ENCODE measurements around the gene RSRC1. TPM values are rescaled to one million over a fixed set of nuclear protein-coding genes. Genes with fewer than 3 reads are reported as not detected.
A peak's percentile ranks its signal among the peaks of the same experiment; 100 is the strongest.

The RSRC1 gene
- total and polyA plus RNA-seq, 12 donors: 12.6 to 27.6 (median 21.4) TPM

GRCh38 chr3:158573714-158574113 is 463.8 kb downstream of the RSRC1 start:
- Histone ChIP-seq H3K27ac (no peak overlapping the region), H3K9me3 (no peaks in the 10 kb centered on the region), H3K36me3 (no peaks in the 10 kb centered on the region), H3K4me3 (peak overlapping the region in 5 of 10 donors; percentile 1 to 68 (median 24)), H3K27me3 (peaks cover 0 to 16% (median 0%) of the 10 kb centered on the region in 7 donors), H3K4me1 (peaks cover 0 to 43% (median 15%) of the 10 kb centered on the region in 9 donors)
- intact Hi-C loops (cut with DNase I): loop anchor here in 5 of 10 donors (5.0 to 10.0 kb wide), 3 partner anchors 69 to 231 kb away; partner anchors contain the start of genes GFM1 (in 4 of the 5) and MFSD1 (in 1 of the 5)
- TF ChIP-seq CTCF (IDR thresholded peaks at IDR 0.05): peak in 3 of 9 donors; percentile 20 to 31 (median 20)
- 56 to 71% methylated on average over 7 of the region's 7 CpGs for WGBS, 2 donors
- DNase-seq (no peak), ATAC-seq (no peak)

- no peak for DNase-seq
- intact Hi-C loops (cut with DNase I): loop anchor here in 5 of 10 donors (5.0 to 10.0 kb wide), 3 partner anchors 68 to 230 kb away; partner anchors contain the start of genes GFM1 (in 4 of the 5) and MFSD1 (in 1 of the 5)
- Histone ChIP-seq H3K27me3 (peaks cover 0 to 16% (median 0%) of the 10 kb centered on the region in 7 donors), H3K9me3 (no peaks in the 10 kb centered on the region), H3K4me1 (peaks cover 0 to 34% (median 13%) of the 10 kb centered on the region in 9 donors), H3K36me3 (no peaks in the 10 kb centered on the region), H3K27ac (peak overlapping the region in 1 of 10 donors; percentile 2), H3K4me3 (no peak overlapping the region)
- 51 to 54% methylated on average over 1 of the region's 1 CpG for WGBS, 2 donors
- no peak for TF ChIP-seq CTCF (IDR thresholded peaks at IDR 0.05)
- no peak for ATAC-seq
Measured at GRCh38 chr3:158574646-158575045, 464.8 kb downstream of the RSRC1 start.

- TF ChIP-seq CTCF (IDR thresholded peaks at IDR 0.05): no peak
- intact Hi-C loops (cut with DNase I): no loop called here
- DNase-seq (no peak), ATAC-seq (no peak)
- Histone ChIP-seq H3K9me3 (no peaks in the 10 kb centered on the region), H3K4me3 (no peak overlapping the region), H3K4me1 (peaks cover 0 to 4% (median 0%) of the 10 kb centered on the region in 9 donors), H3K36me3 (peaks cover 0 to 22% (median 0%) of the 10 kb centered on the region in 9 donors), H3K27ac (no peak overlapping the region), H3K27me3 (no peaks in the 10 kb centered on the region)
Measured at GRCh38 chr3:158590223-158590622, 480.3 kb downstream of the RSRC1 start.

Other genes starting within 250 kb of the RSRC1 start
- under 1 TPM in 7 of 10 donors, not detected in 3; 0.28 to 1.00 (median 0.49) TPM for gene SHOX2, start 3.7 kb upstream of the RSRC1 start, total RNA-seq
- under 1 TPM; 0.14 to 0.22 TPM for gene SHOX2, start 3.7 kb upstream of the RSRC1 start, polyA plus RNA-seq